ENCODE measurements around the gene RASSF5. TPM values are rescaled to one million over a fixed set of nuclear protein-coding genes. Genes with fewer than 3 reads are reported as not detected.

Gene RASSF5
- total RNA-seq, 2 donors from 2014 or later: 177 to 188 TPM

- H3K36me3 Mint-ChIP-seq (ENCODE audit: low read depth): no peaks in the 10 kb centered on the region
- H3K4me3 Mint-ChIP-seq: no peak overlapping the region
- no peak overlapping the region for H3K27ac Mint-ChIP-seq
- no peaks in the 10 kb centered on the region for H3K27me3 Mint-ChIP-seq
- H3K9me3 ChIP-seq (ENCODE audit: control insufficient read depth, low read length, poor library complexity, severe bottlenecking): no peaks in the 10 kb centered on the region
- H3K4me1 Mint-ChIP-seq: no peaks in the 10 kb centered on the region
- DNase-seq (no peak), ATAC-seq (no peak)
These were observed 30.9 kb downstream of the RASSF5 start for GRCh38 chr1:206538086-206538770.

- H3K4me3 Mint-ChIP-seq: no peak overlapping the region
- no peaks in the 10 kb centered on the region for H3K9me3 ChIP-seq (ENCODE audit: control insufficient read depth, low read length, poor library complexity, severe bottlenecking)
- no peaks in the 10 kb centered on the region for H3K27me3 Mint-ChIP-seq
- no peaks in the 10 kb centered on the region for H3K36me3 Mint-ChIP-seq (ENCODE audit: low read depth)
- DNase-seq (no peak), ATAC-seq (no peak)
- H3K27ac Mint-ChIP-seq: no peak overlapping the region
- no peaks in the 10 kb centered on the region for H3K4me1 Mint-ChIP-seq
These were observed 31.7 kb downstream of the RASSF5 start for GRCh38 chr1:206538901-206539640.

- Mint-ChIP-seq H3K27me3 (no peaks in the 10 kb centered on the region), H3K4me3 (no peak overlapping the region), H3K36me3 (ENCODE audit: low read depth) (no peaks in the 10 kb centered on the region), H3K27ac (no peak overlapping the region), H3K4me1 (peaks cover 5% of the 10 kb centered on the region)
- DNase-seq (no peak), ATAC-seq (no peak)
- no peaks in the 10 kb centered on the region for H3K9me3 ChIP-seq (ENCODE audit: control insufficient read depth, low read length, poor library complexity, severe bottlenecking)
These were observed 32.9 kb downstream of the RASSF5 start for GRCh38 chr1:206540044-206540780.

GRCh38 chr1:206541236-206541833, 34.0 kb downstream of the RASSF5 start:
- DNase-seq: no peak
- Mint-ChIP-seq H3K4me3 (no peak overlapping the region), H3K27me3 (no peaks in the 10 kb centered on the region), H3K27ac (no peak overlapping the region), H3K36me3 (ENCODE audit: low read depth) (no peaks in the 10 kb centered on the region), H3K4me1 (peaks cover 10% of the 10 kb centered on the region)
- no peaks in the 10 kb centered on the region for H3K9me3 ChIP-seq (ENCODE audit: control insufficient read depth, low read length, poor library complexity, severe bottlenecking)
- no peak for ATAC-seq

- H3K4me1 Mint-ChIP-seq: peaks cover 13% of the 10 kb centered on the region
- peak; percentile 92 for ATAC-seq
- H3K27me3 Mint-ChIP-seq: no peaks in the 10 kb centered on the region
- H3K27ac Mint-ChIP-seq: peak overlapping the region; percentile 37
- no peaks in the 10 kb centered on the region for H3K9me3 ChIP-seq (ENCODE audit: control insufficient read depth, low read length, poor library complexity, severe bottlenecking)
- no peak overlapping the region for H3K4me3 Mint-ChIP-seq
- H3K36me3 Mint-ChIP-seq (ENCODE audit: low read depth): peaks cover 2% of the 10 kb centered on the region
- peak; percentile 68 to 77 (median 70) for DNase-seq
These were observed 37.4 kb downstream of the RASSF5 start for GRCh38 chr1:206544562-206545257.

- H3K9me3 ChIP-seq (ENCODE audit: control insufficient read depth, low read length, poor library complexity, severe bottlenecking): no peaks in the 10 kb centered on the region
- Mint-ChIP-seq H3K27ac (peak overlapping the region; percentile 37), H3K4me1 (peaks cover 17% of the 10 kb centered on the region), H3K27me3 (no peaks in the 10 kb centered on the region), H3K36me3 (ENCODE audit: low read depth) (peaks cover 2% of the 10 kb centered on the region), H3K4me3 (no peak overlapping the region)
- ATAC-seq (peak; percentile 27), DNase-seq (no peak)
These were observed 38.0 kb downstream of the RASSF5 start for GRCh38 chr1:206545351-206545750.

GRCh38 chr1:206547104-206547503, 39.8 kb downstream of the RASSF5 start:
- ATAC-seq (no peak), DNase-seq (no peak)
- H3K36me3 Mint-ChIP-seq (ENCODE audit: low read depth): peaks cover 2% of the 10 kb centered on the region
- H3K4me3 Mint-ChIP-seq: no peak overlapping the region
- no peaks in the 10 kb centered on the region for H3K27me3 Mint-ChIP-seq
- H3K27ac Mint-ChIP-seq: no peak overlapping the region
- no peaks in the 10 kb centered on the region for H3K9me3 ChIP-seq (ENCODE audit: control insufficient read depth, low read length, poor library complexity, severe bottlenecking)
- H3K4me1 Mint-ChIP-seq: peaks cover 22% of the 10 kb centered on the region

- no peak overlapping the region for H3K4me3 Mint-ChIP-seq
- H3K27me3 Mint-ChIP-seq: no peaks in the 10 kb centered on the region
- peak overlapping the region; percentile 100 for H3K27ac Mint-ChIP-seq
These were observed 43.1 kb downstream of the RASSF5 start for GRCh38 chr1:206550446-206550845.

GRCh38 chr1:206551296-206551985, 44.1 kb downstream of the RASSF5 start:
- no peaks in the 10 kb centered on the region for H3K9me3 ChIP-seq (ENCODE audit: control insufficient read depth, low read length, poor library complexity, severe bottlenecking)
- DNase-seq (no peak), ATAC-seq (no peak)
- H3K4me1 Mint-ChIP-seq: peaks cover 50% of the 10 kb centered on the region
- no peaks in the 10 kb centered on the region for H3K27me3 Mint-ChIP-seq
- peak overlapping the region; percentile 100 for H3K27ac Mint-ChIP-seq
- peaks cover 2% of the 10 kb centered on the region for H3K36me3 Mint-ChIP-seq (ENCODE audit: low read depth)
- no peak overlapping the region for H3K4me3 Mint-ChIP-seq

More at GRCh38 chr1:206550446-206550845, 43.1 kb downstream of the RASSF5 start:
- Mint-ChIP-seq H3K36me3 (ENCODE audit: low read depth) (peaks cover 2% of the 10 kb centered on the region), H3K4me1 (peaks cover 46% of the 10 kb centered on the region)
- H3K9me3 ChIP-seq (ENCODE audit: control insufficient read depth, low read length, poor library complexity, severe bottlenecking): no peaks in the 10 kb centered on the region
- no peak for ATAC-seq
- DNase-seq: no peak

- peak; percentile 29 to 59 (median 57) for DNase-seq
- peak overlapping the region; percentile 100 for H3K27ac Mint-ChIP-seq
- no peaks in the 10 kb centered on the region for H3K27me3 Mint-ChIP-seq
- peak; percentile 89 for ATAC-seq
- H3K9me3 ChIP-seq (ENCODE audit: control insufficient read depth, low read length, poor library complexity, severe bottlenecking): no peaks in the 10 kb centered on the region
- peaks cover 2% of the 10 kb centered on the region for H3K36me3 Mint-ChIP-seq (ENCODE audit: low read depth)
- H3K4me1 Mint-ChIP-seq: peaks cover 52% of the 10 kb centered on the region
- H3K4me3 Mint-ChIP-seq: peak overlapping the region; percentile 46
These were observed 44.6 kb downstream of the RASSF5 start for GRCh38 chr1:206551986-206552326.

- H3K9me3 ChIP-seq (ENCODE audit: control insufficient read depth, low read length, poor library complexity, severe bottlenecking): no peaks in the 10 kb centered on the region
- no peak for ATAC-seq
- peaks cover 52% of the 10 kb centered on the region for H3K4me1 Mint-ChIP-seq
These were observed 46.9 kb downstream of the RASSF5 start for GRCh38 chr1:206554211-206554610.

GRCh38 chr1:206554701-206555472, 47.6 kb downstream of the RASSF5 start:
- no peaks in the 10 kb centered on the region for H3K9me3 ChIP-seq (ENCODE audit: control insufficient read depth, low read length, poor library complexity, severe bottlenecking)
- ATAC-seq (no peak), DNase-seq (no peak)
- Mint-ChIP-seq H3K4me1 (peaks cover 57% of the 10 kb centered on the region), H3K27me3 (no peaks in the 10 kb centered on the region), H3K27ac (peak overlapping the region; percentile 100), H3K36me3 (ENCODE audit: low read depth) (no peaks in the 10 kb centered on the region), H3K4me3 (peak overlapping the region; percentile 95)

More at GRCh38 chr1:206554211-206554610, 46.9 kb downstream of the RASSF5 start:
- no peaks in the 10 kb centered on the region for H3K27me3 Mint-ChIP-seq
- no peaks in the 10 kb centered on the region for H3K36me3 Mint-ChIP-seq (ENCODE audit: low read depth)
- no peak for DNase-seq
- H3K27ac Mint-ChIP-seq: peak overlapping the region; percentile 100
- no peak overlapping the region for H3K4me3 Mint-ChIP-seq
